Upper lobe of right lung (tissue), 1 donor: Measurements from ENCODE around the gene ABCG8. TPM values are rescaled to one million over a fixed set of nuclear protein-coding genes. Genes with fewer than 3 reads are reported as not detected.

Source experiments
- ATAC-seq: fragments of 200-7000 bp; cut with Tn5 transposase; one replicate; pipeline ENCODE4 v1.9.1; 2020; ENCODE audit warnings: mild to moderate bottlenecking, moderate library complexity
- DNase-seq: peaks from one replicate; pipeline ENCODE4 v3.0.0-alpha.2; 2020
- H3K27ac ChIP-seq: fragments of 200-600 bp; one replicate; pipeline ENCODE4 v1.8.0; 2022
- H3K27me3 ChIP-seq: fragments of 200-600 bp; one replicate; pipeline ENCODE4 v1.8.0; 2022; ENCODE audit warnings: mild to moderate bottlenecking
- H3K36me3 ChIP-seq: fragments of 200-600 bp; one replicate; pipeline ENCODE4 v1.8.0; 2022
- H3K4me1 ChIP-seq: fragments of 200-600 bp; one replicate; pipeline ENCODE4 v1.8.0; 2022
- H3K4me3 ChIP-seq: fragments of 200-600 bp; one replicate; pipeline ENCODE4 v1.8.0; 2022; ENCODE audit warnings: mild to moderate bottlenecking
- H3K9me3 ChIP-seq: fragments of 200-600 bp; one replicate; pipeline ENCODE4 v1.8.0; 2022
- CTCF ChIP-seq: fragments of 200-600 bp; IDR thresholded peaks from one replicate; pipeline ENCODE4 v1.8.0; 2022; ENCODE audit warnings: antibody characterized with exemption
- intact Hi-C: fragments of 100-400 bp; cut with DNase I; formaldehyde crosslinking; loops from one replicate; pipeline ENCODE4 v1.11.0; 2022
- total RNA-seq: library from RNA; stranded (reverse); fragmentation: NEBNext Ultra II Directional; extraction: Animal tissue kit (Norgen Biotek cat#: 25700); gene quantifications from one replicate; pipeline ENCODE4 v1.2.1, GENCODE V29; 2021
- donor health status: DM: no; HTN: yes; CAD: no; lungs with severe emphysema.

The ABCG8 gene
- total RNA-seq, 1 donor from 2014 or later: not detected

GRCh38 chr2:43845181-43845580 is 6.4 kb downstream of the ABCG8 start:
- Histone ChIP-seq H3K27me3 (no peaks in the 10 kb centered on the region), H3K27ac (no peak overlapping the region), H3K4me3 (no peak overlapping the region), H3K4me1 (no peaks in the 10 kb centered on the region), H3K9me3 (no peaks in the 10 kb centered on the region), H3K36me3 (no peaks in the 10 kb centered on the region)
- TF ChIP-seq CTCF: no peak
- intact Hi-C loops: no loop called here
- ATAC-seq (no peak), DNase-seq (no peak)

- H3K4me1 ChIP-seq: no peaks in the 10 kb centered on the region
- no peaks in the 10 kb centered on the region for H3K9me3 ChIP-seq
- no peak overlapping the region for H3K4me3 ChIP-seq
- no peak for DNase-seq
- intact Hi-C loops: no loop called here
- TF ChIP-seq CTCF: no peak
- no peaks in the 10 kb centered on the region for H3K27me3 ChIP-seq
- H3K27ac ChIP-seq: no peak overlapping the region
- no peak for ATAC-seq
- no peaks in the 10 kb centered on the region for H3K36me3 ChIP-seq
Observed at GRCh38 chr2:43846140-43846793, 7.5 kb downstream of the ABCG8 start.

- H3K27ac ChIP-seq: no peak overlapping the region
- ATAC-seq (no peak), DNase-seq (no peak)
- no peaks in the 10 kb centered on the region for H3K4me1 ChIP-seq
- TF ChIP-seq CTCF: no peak
- H3K9me3 ChIP-seq: no peaks in the 10 kb centered on the region
- intact Hi-C loops: no loop called here
- no peak overlapping the region for H3K4me3 ChIP-seq
- H3K36me3 ChIP-seq: no peaks in the 10 kb centered on the region
- H3K27me3 ChIP-seq: no peaks in the 10 kb centered on the region
Observed at GRCh38 chr2:43848214-43848613, 9.4 kb downstream of the ABCG8 start.

- H3K27ac ChIP-seq: no peak overlapping the region
- TF ChIP-seq CTCF: no peak
- no peaks in the 10 kb centered on the region for H3K4me1 ChIP-seq
- H3K27me3 ChIP-seq: no peaks in the 10 kb centered on the region
- ATAC-seq: peak; percentile 45
- no peaks in the 10 kb centered on the region for H3K9me3 ChIP-seq
- DNase-seq: no peak
- intact Hi-C loops: no loop called here
- no peak overlapping the region for H3K4me3 ChIP-seq
- no peaks in the 10 kb centered on the region for H3K36me3 ChIP-seq
Observed at GRCh38 chr2:43851011-43851980, 12.5 kb downstream of the ABCG8 start.

- TF ChIP-seq CTCF: no peak
- Histone ChIP-seq H3K27me3 (no peaks in the 10 kb centered on the region), H3K4me1 (no peaks in the 10 kb centered on the region), H3K27ac (no peak overlapping the region), H3K4me3 (no peak overlapping the region), H3K36me3 (no peaks in the 10 kb centered on the region), H3K9me3 (no peaks in the 10 kb centered on the region)
- DNase-seq (no peak), ATAC-seq (peak; percentile 16)
- intact Hi-C loops: no loop called here
Observed at GRCh38 chr2:43852196-43852730, 13.5 kb downstream of the ABCG8 start.
